DOHH2 (cell line): ENCODE results near the gene ETNK2.

ENCODE experiments used
- H3F3A ChIP-seq: fragments of 200-600 bp; sonication (generic), shearing (Covaris generic); 2 replicates; pipeline ENCODE4 v1.6.0; 2016; ENCODE audit warnings: antibody characterized with exemption, mild to moderate bottlenecking; ENCODE audit not compliant: control insufficient read depth, insufficient read depth
- H3K27ac ChIP-seq: fragments of 200-600 bp; sonication (generic); 2 replicates; pipeline ENCODE4 v1.5.1; 2014; ENCODE audit warnings: low read depth, mild to moderate bottlenecking, low read length, moderate library complexity
- H3K27me3 ChIP-seq: fragments of 200-600 bp; sonication (generic); 2 replicates; pipeline ENCODE4 v1.6.1; 2014; ENCODE audit warnings: mild to moderate bottlenecking, low read length, mixed read lengths; ENCODE audit not compliant: control insufficient read depth
- H3K36me3 ChIP-seq: fragments of 200-600 bp; sonication (generic); 2 replicates; pipeline ENCODE4 v1.6.1; 2014; ENCODE audit warnings: mild to moderate bottlenecking, low read length, moderate library complexity, mixed read lengths; ENCODE audit not compliant: control insufficient read depth
- H3K4me1 ChIP-seq: fragments of 200-600 bp; sonication (generic); 2 replicates; pipeline ENCODE4 v1.6.1; 2014; ENCODE audit warnings: mild to moderate bottlenecking, low read length, mixed read lengths; ENCODE audit not compliant: control insufficient read depth
- H3K4me2 ChIP-seq: fragments of 200-600 bp; sonication (generic); 2 replicates; pipeline ENCODE4 v1.6.0; 2014; ENCODE audit warnings: mild to moderate bottlenecking, low read length, moderate library complexity
- H3K4me3 ChIP-seq: fragments of 200-600 bp; sonication (generic); 2 replicates; pipeline ENCODE4 v1.5.1; 2014; ENCODE audit warnings: mild to moderate bottlenecking, low read length, mixed read lengths
- H3K79me2 ChIP-seq: fragments of 200-600 bp; sonication (generic); 2 replicates; pipeline ENCODE4 v1.6.1; 2014; ENCODE audit warnings: mild to moderate bottlenecking, low read length, mixed read lengths; ENCODE audit not compliant: control insufficient read depth
- H3K9me2 ChIP-seq: fragments of 200-600 bp; sonication (generic); replicated peaks from 2 replicates; pipeline ENCODE4 v1.6.1; 2014; ENCODE audit warnings: mild to moderate bottlenecking, low read length, mixed read lengths; ENCODE audit not compliant: control insufficient read depth
- H3K9me3 ChIP-seq: fragments of 200-600 bp; sonication (generic); 2 replicates; pipeline ENCODE4 v1.6.1; 2014; ENCODE audit warnings: antibody characterized with exemption, low read length, mixed read lengths; ENCODE audit not compliant: control insufficient read depth, insufficient read depth
- H4K20me1 ChIP-seq: fragments of 200-600 bp; sonication (generic); 2 replicates; pipeline ENCODE4 v1.6.0; 2014; ENCODE audit warnings: low read depth, mild to moderate bottlenecking, antibody characterized with exemption, low read length, moderate library complexity; ENCODE audit not compliant: control insufficient read depth, insufficient read depth
- EZH2phosphoT487 ChIP-seq: fragments of 200-600 bp; sonication (generic); IDR thresholded peaks from 2 replicates; pipeline ENCODE4 v1.6.1; 2017; ENCODE audit warnings: borderline replicate concordance, mild to moderate bottlenecking, antibody characterized with exemption, low read length, moderate library complexity, mixed read lengths
- TF ChIP-seq, protein P1 (sequence below): fragments of 200-600 bp; sonication (generic); IDR thresholded peaks from one replicate; pipeline ENCODE4 v1.5.1; 2014; ENCODE audit warnings: antibody characterized with exemption, mild to moderate bottlenecking, low read depth, low read length; ENCODE audit not compliant: poor library complexity, severe bottlenecking

Gene ETNK2

GRCh38 chr1:204139088-204139487 is 12.8 kb downstream of the ETNK2 start:
- H3K4me2 ChIP-seq: no peak overlapping the region
- no peaks in the 10 kb centered on the region for H3K79me2 ChIP-seq
- H3K27me3 ChIP-seq: peaks cover 20% of the 10 kb centered on the region; the same call in 1 of the 2 replicates
- H3K4me1 ChIP-seq: no peaks in the 10 kb centered on the region
- no peaks in the 10 kb centered on the region for H3F3A ChIP-seq
- H3K36me3 ChIP-seq: no peaks in the 10 kb centered on the region
- no peak overlapping the region for H3K27ac ChIP-seq
- no peak for TF ChIP-seq EZH2phosphoT487
- TF ChIP-seq, protein P1, sequence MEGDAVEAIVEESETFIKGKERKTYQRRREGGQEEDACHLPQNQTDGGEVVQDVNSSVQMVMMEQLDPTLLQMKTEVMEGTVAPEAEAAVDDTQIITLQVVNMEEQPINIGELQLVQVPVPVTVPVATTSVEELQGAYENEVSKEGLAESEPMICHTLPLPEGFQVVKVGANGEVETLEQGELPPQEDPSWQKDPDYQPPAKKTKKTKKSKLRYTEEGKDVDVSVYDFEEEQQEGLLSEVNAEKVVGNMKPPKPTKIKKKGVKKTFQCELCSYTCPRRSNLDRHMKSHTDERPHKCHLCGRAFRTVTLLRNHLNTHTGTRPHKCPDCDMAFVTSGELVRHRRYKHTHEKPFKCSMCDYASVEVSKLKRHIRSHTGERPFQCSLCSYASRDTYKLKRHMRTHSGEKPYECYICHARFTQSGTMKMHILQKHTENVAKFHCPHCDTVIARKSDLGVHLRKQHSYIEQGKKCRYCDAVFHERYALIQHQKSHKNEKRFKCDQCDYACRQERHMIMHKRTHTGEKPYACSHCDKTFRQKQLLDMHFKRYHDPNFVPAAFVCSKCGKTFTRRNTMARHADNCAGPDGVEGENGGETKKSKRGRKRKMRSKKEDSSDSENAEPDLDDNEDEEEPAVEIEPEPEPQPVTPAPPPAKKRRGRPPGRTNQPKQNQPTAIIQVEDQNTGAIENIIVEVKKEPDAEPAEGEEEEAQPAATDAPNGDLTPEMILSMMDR: no peak
- H3K4me3 ChIP-seq: no peak overlapping the region
- H3K9me3 ChIP-seq: no peaks in the 10 kb centered on the region
- H4K20me1 ChIP-seq: no peaks in the 10 kb centered on the region
- H3K9me2 ChIP-seq: no peaks in the 10 kb centered on the region

GRCh38 chr1:204136814-204137213 is 15.0 kb downstream of the ETNK2 start:
- H3K9me3 ChIP-seq: no peaks in the 10 kb centered on the region
- no peaks in the 10 kb centered on the region for H3K9me2 ChIP-seq
- H3K27ac ChIP-seq: no peak overlapping the region
- peaks cover 23% of the 10 kb centered on the region; the same call in 1 of the 2 replicates for H3K27me3 ChIP-seq
- no peak overlapping the region for H3K4me3 ChIP-seq
- no peaks in the 10 kb centered on the region for H4K20me1 ChIP-seq
- H3K4me2 ChIP-seq: no peak overlapping the region
- no peaks in the 10 kb centered on the region for H3K79me2 ChIP-seq
- TF ChIP-seq, protein P1: no peak
- TF ChIP-seq EZH2phosphoT487: no peak
- no peaks in the 10 kb centered on the region for H3F3A ChIP-seq
- H3K4me1 ChIP-seq: no peaks in the 10 kb centered on the region
- H3K36me3 ChIP-seq: no peaks in the 10 kb centered on the region

GRCh38 chr1:204134103-204134502 is 17.7 kb downstream of the ETNK2 start:
- Histone ChIP-seq H4K20me1 (no peaks in the 10 kb centered on the region), H3K4me2 (no peak overlapping the region), H3F3A (no peaks in the 10 kb centered on the region), H3K79me2 (no peaks in the 10 kb centered on the region), H3K36me3 (no peaks in the 10 kb centered on the region), H3K4me3 (no peak overlapping the region), H3K4me1 (no peaks in the 10 kb centered on the region), H3K9me2 (no peaks in the 10 kb centered on the region), H3K27me3 (peaks cover 20% of the 10 kb centered on the region; the same call in 1 of the 2 replicates), H3K27ac (no peak overlapping the region), H3K9me3 (no peaks in the 10 kb centered on the region)
- TF ChIP-seq, protein P1: no peak
- no peak for TF ChIP-seq EZH2phosphoT487

GRCh38 chr1:204132718-204133117 is 19.1 kb downstream of the ETNK2 start:
- Histone ChIP-seq H3K27me3 (peaks cover 16% of the 10 kb centered on the region; the same call in 1 of the 2 replicates), H3K9me2 (no peaks in the 10 kb centered on the region), H3K4me2 (no peak overlapping the region), H3K4me1 (no peaks in the 10 kb centered on the region), H3K36me3 (no peaks in the 10 kb centered on the region), H3K4me3 (no peak overlapping the region), H4K20me1 (no peaks in the 10 kb centered on the region), H3F3A (no peaks in the 10 kb centered on the region), H3K27ac (no peak overlapping the region), H3K9me3 (no peaks in the 10 kb centered on the region), H3K79me2 (no peaks in the 10 kb centered on the region)
- TF ChIP-seq EZH2phosphoT487: no peak
